SK-N-SH (cell line): ENCODE data around the gene MEIS1. TPM values are rescaled to one million over a fixed set of nuclear protein-coding genes. Genes with fewer than 3 reads are reported as not detected.

Experiments
- CTCF ChIA-PET: fragments of 300-600, 350-600 bp; formaldehyde crosslinking; extraction: SDS; loops from one replicate; lab custom pipeline; 2021; lab: Yijun Ruan, JAX
- POLR2A ChIA-PET: fragments of 350-600 bp; sonication (Branson Sonifier 250); formaldehyde crosslinking; extraction: SDS; loops from one replicate; lab custom pipeline; 2020; ENCODE audit warnings: antibody characterized with exemption, inconsistent platforms; lab: Yijun Ruan, JAX
- DNase-seq: peaks from one replicate; pipeline ENCODE4 v3.0.0; 2012
- H2AFZ ChIP-seq: fragments of 200-600 bp; sonication (generic); 2 replicates; pipeline ENCODE4 v1.8.1; 2016; ENCODE audit warnings: antibody characterized with exemption, mild to moderate bottlenecking, low read depth
- H3F3A ChIP-seq: fragments of 200-600 bp; sonication (generic); replicated peaks from 2 replicates; pipeline ENCODE3; 2016; ENCODE audit warnings: antibody characterized with exemption, mild to moderate bottlenecking; ENCODE audit not compliant: insufficient read depth
- H3K27ac ChIP-seq, 2 experiments: fragments of 200-500 bp in 1 of 2; fragments of 200-600 bp in 1 of 2; sonication (Bioruptor generic) in 1 of 2; sonication (generic), shearing (Covaris generic) in 1 of 2; 2 replicates each; pipeline versions ENCODE4 v1.5.1 to v1.6.1; 2014 to 2016; ENCODE audit warnings: low read depth in 2 of 2, inconsistent platforms in 1 of 2, low read length in 1 of 2, mild to moderate bottlenecking in 1 of 2, mixed read lengths in 1 of 2
- H3K27me3 ChIP-seq: fragments of 200-600 bp; sonication (generic), shearing (Covaris generic); 2 replicates; pipeline ENCODE4 v1.6.1; 2016; ENCODE audit warnings: mixed run types; ENCODE audit not compliant: insufficient read depth
- H3K36me3 ChIP-seq, 2 experiments: fragments of 200-500 bp in 1 of 2; fragments of 200-600 bp in 1 of 2; sonication (Bioruptor generic) in 1 of 2; sonication (generic) in 1 of 2; replicated peaks in 1 of 2; 2 replicates each; pipeline versions ENCODE3 to v1.5.1; 2014 to 2016; ENCODE audit warnings: low read length in 1 of 2, mild to moderate bottlenecking in 1 of 2; ENCODE audit not compliant: insufficient read depth in 2 of 2, control insufficient read depth in 1 of 2
- H3K4me1 ChIP-seq, 2 experiments: fragments of 200-500 bp in 1 of 2; fragments of 200-600 bp in 1 of 2; sonication (Bioruptor generic) in 1 of 2; sonication (generic), shearing (Covaris generic) in 1 of 2; 2 replicates each; pipeline versions ENCODE4 v1.5.1 to v1.6.1; 2014 to 2016; ENCODE audit warnings: low read depth in 1 of 2, low read length in 1 of 2, mixed run types in 1 of 2; ENCODE audit not compliant: insufficient read depth in 2 of 2, control insufficient read depth in 1 of 2
- H3K4me2 ChIP-seq: fragments of 200-600 bp; sonication (generic), shearing (Covaris generic); 2 replicates; pipeline ENCODE4 v1.6.1; 2017; ENCODE audit warnings: mixed run types
- H3K4me3 ChIP-seq, 2 experiments: fragments of 200-500 bp in 1 of 2; fragments of 200-600 bp in 1 of 2; sonication (Bioruptor generic) in 1 of 2; sonication (generic), shearing (Covaris generic) in 1 of 2; 2 replicates each; pipeline versions ENCODE4 v1.5.1 to v1.8.1; 2014 to 2016; ENCODE audit warnings: low read depth in 2 of 2, inconsistent platforms in 1 of 2, low read length in 1 of 2, mild to moderate bottlenecking in 1 of 2, mixed read lengths in 1 of 2, moderate library complexity in 1 of 2
- H3K79me2 ChIP-seq: fragments of 200-600 bp; sonication (generic); 2 replicates; pipeline ENCODE4 v1.8.1; 2017; ENCODE audit warnings: mild to moderate bottlenecking; ENCODE audit not compliant: insufficient read depth
- H3K9ac ChIP-seq: fragments of 200-600 bp; sonication (generic); 2 replicates; pipeline ENCODE4 v1.6.1; 2017; ENCODE audit warnings: mixed run types
- H3K9me2 ChIP-seq: fragments of 200-600 bp; sonication (generic); 2 replicates; pipeline ENCODE4 v1.6.1; 2017; ENCODE audit warnings: mixed run types
- H3K9me3 ChIP-seq: fragments of 200-600 bp; sonication (generic); 2 replicates; pipeline ENCODE4 v1.6.1; 2017; ENCODE audit warnings: mixed run types, mild to moderate bottlenecking, moderate library complexity
- H4K20me1 ChIP-seq: fragments of 200-600 bp; sonication (generic); 2 replicates; pipeline ENCODE4 v1.6.1; 2017; ENCODE audit warnings: mild to moderate bottlenecking, mixed run types; ENCODE audit not compliant: insufficient read depth
- CHD2 ChIP-seq: fragments of 150-350 bp; IDR thresholded peaks from 2 replicates; pipeline ENCODE4 v1.6.1; 2018; ENCODE audit warnings: low read length; ENCODE audit not compliant: partially characterized antibody
- CTCF ChIP-seq: fragments of 200-600 bp; sonication (generic); IDR thresholded peaks from 2 replicates; pipeline ENCODE4 v1.6.1; 2017; ENCODE audit warnings: antibody characterized with exemption, mild to moderate bottlenecking, moderate library complexity
- EP300 ChIP-seq, 2 experiments: IDR thresholded peaks; 2 replicates each; pipeline versions ENCODE4 v1.4.0 to v1.6.1; 2012; ENCODE audit warnings: borderline replicate concordance in 1 of 2, low read depth in 1 of 2, low read length in 1 of 2
- FOSL2 ChIP-seq: IDR thresholded peaks from 2 replicates; pipeline ENCODE4 v1.4.0; 2012; ENCODE audit warnings: low read depth, mild to moderate bottlenecking, moderate library complexity, borderline replicate concordance
- IRF3 ChIP-seq: fragments of 150-350 bp; IDR thresholded peaks from 2 replicates; pipeline ENCODE4 v1.6.1; 2016; ENCODE audit warnings: mild to moderate bottlenecking, low read depth, low read length
- RAD21 ChIP-seq: IDR thresholded peaks from 2 replicates; pipeline ENCODE4 v1.6.1; 2012; ENCODE audit warnings: mild to moderate bottlenecking, low read length
- RCOR1 ChIP-seq: fragments of 150-350 bp; IDR thresholded peaks from 2 replicates; pipeline ENCODE4 v1.6.1; 2017; ENCODE audit warnings: antibody characterized with exemption, low read length
- RXRA ChIP-seq: IDR thresholded peaks from 2 replicates; pipeline ENCODE4 v1.4.0; 2012; ENCODE audit warnings: low read depth, mild to moderate bottlenecking, borderline replicate concordance
- SMC3 ChIP-seq: IDR thresholded peaks from 2 replicates; pipeline ENCODE4 v1.6.1; 2012; ENCODE audit warnings: low read depth, low read length, improper control_type of control experiment
- TAF1 ChIP-seq: IDR thresholded peaks from 2 replicates; pipeline ENCODE4 v1.6.1; 2012; ENCODE audit warnings: low read depth, mild to moderate bottlenecking, low read length, moderate library complexity, borderline replicate concordance
- TEAD4 ChIP-seq: IDR thresholded peaks from 2 replicates; pipeline ENCODE4 v1.4.0; 2012; ENCODE audit warnings: mild to moderate bottlenecking, borderline replicate concordance; ENCODE audit not compliant: insufficient read depth
- ZBTB33 ChIP-seq: IDR thresholded peaks from 2 replicates; pipeline ENCODE4 v1.4.0; 2012; ENCODE audit warnings: low read depth, borderline replicate concordance
- WGBS: methylation state at CpG from one replicate; pipeline ENCODE4 v1.1.6; 2017; ENCODE audit warnings: low lambda C conversion rate; 5-methylcytosine and 5-hydroxymethylcytosine counted together
- polyA plus RNA-seq, 3 experiments: library from polyadenylated mRNA; depleted of rRNA; stranded (reverse); fragments of >200 nt; gene quantifications; 2 replicates each; pipeline ENCODE4 v1.2.3, GENCODE V29; 2012

MEIS1 gene
- polyA plus RNA-seq, 1 of the 3 experiments (the other 2 are of a cell fraction): 16.9 TPM

GRCh38 chr2:66604326-66604725 is 169.4 kb downstream of the MEIS1 start (continued):
- TF ChIP-seq SMC3: no peak

GRCh38 chr2:66604976-66605375 is 170.1 kb downstream of the MEIS1 start:
- Histone ChIP-seq H3K4me3 (no peak overlapping the region), H3K9me3 (no peaks in the 10 kb centered on the region), H3F3A (no peaks in the 10 kb centered on the region), H3K4me1 (no peaks in the 10 kb centered on the region; a peak in 1 of 4 replicates), H4K20me1 (no peaks in the 10 kb centered on the region), H3K4me2 (no peak overlapping the region), H2AFZ (no peak overlapping the region), H3K36me3 (no peaks in the 10 kb centered on the region), H3K27ac (no peak overlapping the region), H3K9me2 (no peaks in the 10 kb centered on the region), H3K79me2 (no peaks in the 10 kb centered on the region), H3K9ac (no peak overlapping the region), H3K27me3 (no peaks in the 10 kb centered on the region)
- ChIA-PET POLR2A (no interaction called here), CTCF (interaction anchor here (0.5 kb wide), 1 partner anchor 259 kb away, joined by 3 read pairs; no protein-coding TSS in a partner anchor)
- WGBS: 84% methylated on average over 7 of the region's 7 CpGs
- no peak for DNase-seq
- TF ChIP-seq IRF3 (no peak), FOSL2 (no peak), RCOR1 (no peak), CTCF (no peak), EP300 (IDR thresholded peaks at IDR 0.05; ENCODE audit: borderline replicate concordance in 1 of 2, low read depth in 1 of 2, low read length in 1 of 2) (no peak), CHD2 (no peak), ZBTB33 (no peak), RAD21 (no peak)

- Histone ChIP-seq H3K27me3 (no peaks in the 10 kb centered on the region), H3K4me3 (no peak overlapping the region), H3K9me2 (no peaks in the 10 kb centered on the region), H2AFZ (no peak overlapping the region), H3K9me3 (no peaks in the 10 kb centered on the region), H3F3A (no peaks in the 10 kb centered on the region), H3K36me3 (no peaks in the 10 kb centered on the region), H3K4me2 (no peak overlapping the region), H3K4me1 (no peaks in the 10 kb centered on the region; a peak in 1 of 4 replicates), H3K9ac (no peak overlapping the region), H3K27ac (no peak overlapping the region), H3K79me2 (no peaks in the 10 kb centered on the region), H4K20me1 (no peaks in the 10 kb centered on the region)
- TF ChIP-seq TEAD4 (no peak), TAF1 (no peak), RXRA (no peak)
- ChIA-PET POLR2A (no interaction called here), CTCF (no interaction called here)
- DNase-seq: no peak
- 72% methylated on average over 4 of the region's 4 CpGs for WGBS
Observed at GRCh38 chr2:66607152-66607551, 172.2 kb downstream of the MEIS1 start.
